Hepatic stellate cell (primary cell): Measurements from ENCODE around the gene SENP7.
"Not testable (repeated sequence)": the region's sequence is repeated elsewhere in the genome, so short reads cannot be mapped to it uniquely, and the experiment has no call there.

Source experiments
- DNase-seq: peaks from one replicate; pipeline ENCODE4 v3.0.0; 2011; ENCODE audit warnings: low spot score

SENP7 gene

DNA sequence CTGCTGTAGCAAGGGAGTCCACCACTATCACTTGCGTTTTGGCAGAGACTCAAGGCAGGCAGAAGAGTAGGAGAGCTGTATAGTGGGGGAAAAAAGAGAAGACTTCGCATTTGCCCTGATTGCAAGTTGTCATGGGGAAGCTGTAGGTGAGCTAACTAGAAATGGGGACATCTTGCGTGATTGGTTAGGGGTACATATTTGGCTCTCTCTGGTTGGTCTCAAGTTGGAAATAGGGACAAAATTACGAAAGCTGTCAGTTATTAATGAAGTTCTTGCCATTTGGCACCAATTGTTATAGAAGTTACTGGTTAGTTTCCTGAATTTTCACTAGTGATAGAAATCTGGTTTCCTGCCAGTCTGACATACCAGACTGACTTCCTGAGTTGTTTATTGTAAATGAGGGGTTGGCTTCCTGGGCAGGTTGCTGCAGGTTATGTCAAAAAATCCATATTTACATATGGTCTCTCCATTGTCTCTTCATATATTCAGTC, 8.2 kb upstream of the SENP7 start:
- no peak for DNase-seq

DNA sequence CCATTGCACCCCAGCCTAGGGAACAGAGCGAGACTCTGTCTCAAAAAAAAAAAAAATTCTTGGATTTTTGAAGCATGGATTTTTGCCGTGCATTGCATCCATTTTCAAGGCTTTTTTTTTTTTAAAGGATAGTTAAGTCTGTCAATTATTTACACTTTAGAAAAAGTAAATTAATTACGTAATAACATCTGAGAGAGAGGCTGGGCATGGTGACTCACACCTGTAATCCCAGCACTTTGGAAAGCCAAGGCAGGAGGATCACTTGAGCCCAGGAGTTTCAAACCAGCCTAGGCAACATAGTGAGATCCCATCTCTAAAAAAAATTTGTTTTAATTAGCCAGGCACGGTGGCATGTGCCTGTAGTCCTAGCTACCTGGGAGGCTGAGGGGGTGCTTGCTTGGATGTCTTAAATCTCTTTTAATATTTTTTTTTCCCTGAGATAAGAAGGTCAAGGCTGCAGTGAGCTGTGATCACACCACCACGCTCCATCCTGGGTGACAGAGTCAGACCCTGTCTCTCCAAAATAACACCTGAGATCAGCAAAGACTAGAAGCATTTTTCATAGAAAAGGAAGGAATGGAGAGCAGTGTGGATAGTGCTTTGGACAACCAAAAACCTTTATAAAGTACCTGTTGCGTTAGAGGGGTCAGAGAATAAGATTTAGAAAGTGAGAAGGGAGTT, 6.8 kb upstream of the SENP7 start:
- DNase-seq = no peak

DNA sequence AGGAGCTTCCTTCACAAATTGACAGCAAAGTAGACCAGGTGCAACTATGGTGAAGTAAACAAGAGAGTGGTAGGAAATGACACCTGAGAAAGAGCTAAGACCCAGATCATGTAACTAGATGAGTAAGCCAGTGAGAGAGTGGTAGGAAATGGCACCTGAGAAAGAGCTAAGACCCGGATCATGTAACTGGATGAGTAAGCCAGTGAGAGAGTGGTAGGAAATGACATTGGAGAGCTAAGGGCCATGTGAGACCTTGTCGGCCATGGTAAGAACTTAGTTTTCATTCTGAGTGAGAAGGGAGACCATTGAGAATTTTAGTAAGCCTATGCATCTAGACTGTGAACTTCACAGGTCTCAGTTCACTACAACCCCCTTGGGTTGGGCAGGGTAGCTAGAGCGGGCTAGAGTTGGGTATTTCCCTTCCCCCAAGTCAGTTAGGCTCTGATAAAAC, 5.4 kb upstream of the SENP7 start:
- no peak for DNase-seq

DNA sequence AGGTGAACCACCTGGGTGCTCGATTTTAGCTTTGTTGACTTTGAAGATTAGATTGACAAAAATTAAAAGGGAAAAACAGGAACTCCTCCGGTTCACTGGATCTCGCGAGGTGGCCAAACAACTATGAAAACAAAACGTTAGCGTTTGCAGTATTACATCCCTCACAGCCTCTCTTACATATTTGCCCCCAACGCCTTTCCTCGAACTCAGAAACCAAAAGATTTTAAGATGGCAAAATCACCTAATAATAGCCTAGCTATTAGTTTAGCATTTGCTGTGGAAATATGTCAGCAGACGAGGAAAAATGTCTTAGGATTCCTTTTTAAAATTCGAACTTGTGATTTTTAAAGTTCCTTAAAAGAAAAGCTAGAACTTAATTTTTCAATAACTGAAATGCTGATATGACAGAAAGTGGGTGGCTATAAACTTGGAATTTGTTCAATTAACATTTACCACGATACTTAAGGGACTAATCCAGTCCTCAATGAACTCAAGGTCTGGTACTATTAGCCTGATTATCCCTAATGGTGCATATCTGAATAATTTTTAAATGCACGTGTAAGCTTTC, 491 bp upstream of the SENP7 start:
- DNase-seq = peak; percentile 68

DNA sequence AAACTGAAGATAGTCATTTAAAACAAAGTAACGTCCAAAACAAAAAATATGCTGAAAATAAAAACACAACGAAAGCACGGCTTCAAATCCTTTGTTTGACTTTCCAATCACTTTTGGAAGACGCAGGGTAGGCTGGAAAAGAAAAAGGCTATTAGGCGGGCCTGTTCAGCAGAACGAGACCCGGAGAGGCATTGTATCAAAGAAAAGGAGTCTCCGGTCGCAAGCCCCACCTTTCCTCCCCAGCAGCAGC, 691 bp downstream of the SENP7 start:
- DNase-seq = no peak

DNA sequence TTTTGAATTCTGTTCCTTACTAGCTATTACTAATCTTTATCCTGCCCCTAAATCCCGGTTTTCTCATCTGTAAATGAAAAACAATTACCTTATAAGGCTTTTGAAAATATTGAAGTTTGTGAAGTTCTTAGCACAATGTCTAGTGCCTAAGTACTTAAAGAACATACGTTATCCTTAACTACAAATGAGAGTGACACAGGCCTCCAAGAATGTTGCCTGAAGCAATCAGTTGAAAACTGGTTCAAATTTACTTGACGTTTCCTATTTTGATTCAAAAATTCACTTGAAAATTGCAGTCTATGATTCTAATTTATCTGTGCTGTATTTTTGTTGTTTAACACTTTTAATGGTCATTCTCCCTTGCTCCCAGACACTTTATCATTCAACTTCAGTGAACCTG, 3.2 kb downstream of the SENP7 start:
- DNase-seq = no peak

DNA sequence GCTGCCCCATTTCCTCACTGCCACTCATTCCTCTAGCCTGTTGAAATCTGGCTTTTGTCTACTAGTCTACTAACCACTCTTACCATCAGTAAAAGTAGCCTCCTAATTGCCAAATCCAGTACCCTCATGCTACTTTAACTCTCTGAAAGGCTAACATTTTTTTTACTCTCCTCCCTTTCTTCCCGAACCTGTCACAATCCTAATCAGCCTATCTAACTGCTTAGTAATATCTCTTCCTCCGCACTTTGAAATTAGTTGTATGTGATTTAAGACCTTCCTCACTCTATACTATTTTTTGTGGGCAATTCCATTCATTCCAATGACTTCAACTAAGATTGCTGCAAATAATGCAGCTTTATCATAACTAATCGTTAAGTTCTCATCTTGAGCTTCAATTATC, 3.7 kb downstream of the SENP7 start:
- DNase-seq = no peak

DNA sequence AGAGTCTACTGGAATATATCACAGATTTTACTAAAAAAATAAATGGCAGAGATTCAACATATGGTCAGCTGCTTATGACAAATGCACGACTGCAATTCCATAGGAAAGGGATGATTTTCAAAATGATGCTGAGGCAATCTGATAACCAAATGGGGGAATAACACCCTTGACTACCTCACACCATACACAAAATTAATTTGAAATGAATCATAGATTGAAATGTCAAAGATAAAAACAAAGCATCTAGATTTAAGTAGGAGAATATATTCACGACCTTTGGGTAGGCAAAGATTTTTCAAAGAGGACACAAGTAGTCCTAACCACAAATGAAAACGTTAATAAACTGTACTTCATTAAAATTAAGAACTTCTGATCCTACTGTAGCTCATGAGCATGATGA, 11.2 kb downstream of the SENP7 start:
- DNase-seq = no peak

DNA sequence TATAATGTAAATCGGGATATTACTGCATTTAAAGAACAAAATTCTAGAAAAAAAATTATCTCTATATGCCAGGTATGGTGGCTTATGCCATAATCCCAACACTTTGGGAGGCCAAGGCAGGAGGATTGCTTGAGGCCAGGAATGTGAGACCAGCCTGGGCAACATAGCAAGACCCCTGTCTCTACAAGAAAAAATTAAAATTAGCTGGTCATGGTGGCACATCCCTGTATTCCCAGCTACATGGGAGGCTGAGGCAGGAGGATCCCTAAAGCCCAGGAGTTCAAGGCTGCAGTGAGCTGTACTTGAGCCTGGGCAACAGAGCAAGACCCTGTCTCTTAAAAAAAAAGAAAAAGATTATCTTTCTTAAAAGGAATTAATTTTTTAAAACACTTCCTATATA, 12.8 kb downstream of the SENP7 start:
- DNase-seq = no peak

DNA sequence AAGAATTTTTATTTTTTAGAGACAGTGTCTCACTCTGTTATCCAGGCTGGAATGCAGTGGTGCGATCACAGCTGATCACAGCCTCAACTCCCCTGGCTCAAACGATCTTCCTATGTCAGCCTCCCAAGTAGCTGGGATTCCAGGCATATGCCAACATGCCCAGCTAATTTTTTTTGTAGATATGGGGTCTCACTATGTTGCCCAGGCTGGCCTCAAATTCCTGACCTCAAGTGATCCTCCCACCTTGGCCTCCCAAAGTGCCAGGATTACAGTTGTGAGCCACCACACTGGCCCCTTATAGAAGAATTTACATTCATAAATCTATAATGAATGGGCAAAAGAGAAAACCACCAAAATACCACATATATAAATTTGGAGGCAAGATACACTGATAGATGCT, 15.2 kb downstream of the SENP7 start:
- no peak for DNase-seq

DNA sequence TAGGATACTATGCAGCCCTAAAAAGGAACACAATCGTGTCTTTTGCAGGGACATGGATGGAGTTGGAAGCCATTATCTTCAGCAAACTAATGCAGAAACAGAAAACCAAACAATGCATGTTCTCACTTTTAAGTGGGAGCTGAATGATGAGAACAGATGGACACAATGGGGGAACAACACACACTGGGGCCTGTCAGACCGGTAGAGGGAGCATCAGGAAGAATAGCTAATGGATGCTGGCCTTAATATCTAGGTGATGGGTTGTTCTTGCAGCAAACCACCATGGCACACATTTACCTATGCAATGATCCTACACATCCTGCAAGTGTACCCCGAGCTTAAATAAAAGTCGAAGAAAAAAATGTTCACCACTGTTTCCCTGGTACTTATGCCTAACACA, 17.5 kb downstream of the SENP7 start:
- DNase-seq = no peak

DNA sequence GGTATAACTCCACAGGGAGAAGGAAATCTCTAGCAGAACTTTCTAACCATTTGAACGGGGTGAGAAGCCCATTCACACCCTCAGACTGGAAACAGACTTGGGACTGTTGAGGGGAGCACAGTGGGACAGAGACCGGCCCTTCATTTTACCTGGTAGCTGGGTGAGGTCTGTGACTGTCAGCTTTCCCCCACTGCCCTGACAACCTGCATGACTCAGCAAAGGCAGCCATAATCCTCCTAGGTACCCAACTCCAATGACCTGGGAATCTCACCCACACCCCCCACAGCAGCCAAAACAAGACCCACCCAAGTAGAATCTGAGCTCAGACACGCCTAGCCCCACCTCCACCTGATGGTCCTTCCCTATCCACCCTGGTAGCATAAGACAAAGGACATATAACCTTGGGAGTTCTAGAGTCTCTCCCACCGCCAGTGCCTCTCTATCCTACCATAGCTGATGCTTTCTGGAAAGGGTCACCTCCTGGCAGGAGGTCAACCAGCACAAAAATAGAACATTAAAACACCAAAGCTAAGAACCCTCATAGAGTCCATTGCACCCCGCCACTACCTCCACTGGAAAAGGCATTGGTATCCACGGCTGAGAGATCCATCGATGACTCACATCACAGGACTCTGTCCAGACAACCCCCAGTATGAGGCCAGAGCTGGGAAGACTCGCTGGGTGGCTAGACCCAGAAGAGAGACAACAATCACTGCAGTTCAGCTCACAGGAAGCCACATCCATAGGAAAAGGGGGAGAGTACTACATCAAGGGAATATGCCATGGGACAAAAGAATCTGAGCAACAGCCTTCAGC, 28.0 kb downstream of the SENP7 start:
- DNase-seq = peak; percentile 35

DNA sequence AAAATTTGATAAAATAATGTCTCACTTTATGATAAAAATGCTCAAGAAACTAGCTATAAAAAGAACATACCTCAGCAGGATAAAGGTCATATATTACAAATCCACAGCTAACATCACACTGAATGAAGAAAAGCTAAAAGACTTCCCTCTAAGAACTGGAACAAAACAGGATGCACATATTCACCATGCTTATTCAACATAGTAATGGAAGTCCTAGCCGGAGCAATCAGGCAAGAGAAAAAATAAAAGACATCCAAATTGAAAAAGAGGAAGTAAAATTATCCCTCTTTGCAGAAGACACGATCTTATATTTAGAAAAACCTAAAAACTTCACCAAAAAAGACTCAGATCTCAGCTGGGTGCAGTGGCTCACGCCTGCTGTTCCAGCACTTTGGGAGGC, 34.0 kb downstream of the SENP7 start:
- DNase-seq = no peak

DNA sequence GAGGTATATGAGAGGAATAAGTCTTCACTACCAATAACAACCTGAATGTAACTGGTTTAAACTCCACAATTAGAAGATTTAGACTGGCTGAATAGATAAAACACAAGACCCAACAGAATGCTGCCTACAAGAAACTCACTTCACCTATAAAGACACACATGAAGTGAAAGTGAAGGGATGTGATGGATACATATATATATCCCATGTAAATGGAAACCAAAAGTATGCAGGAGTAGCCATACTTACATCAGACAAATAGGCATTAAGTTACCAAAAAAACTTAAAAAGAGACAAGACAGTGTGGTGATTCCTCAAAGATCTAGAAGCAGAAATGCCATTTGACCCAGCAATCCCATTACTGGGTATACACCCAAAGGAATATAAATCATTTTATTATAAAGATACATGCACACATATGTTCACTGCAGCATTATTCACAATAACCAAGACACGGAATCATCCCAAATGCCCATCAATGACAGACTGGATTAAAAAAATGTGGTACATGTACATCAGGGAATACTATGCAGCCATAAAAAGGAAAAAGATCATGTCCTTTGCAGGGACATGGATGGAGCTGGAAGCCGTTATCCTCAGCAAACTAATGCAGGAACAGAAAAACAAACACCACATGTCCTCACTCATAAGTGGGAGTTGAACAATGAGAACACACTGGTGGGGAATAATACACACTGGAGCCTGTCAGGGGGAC, 38.0 kb downstream of the SENP7 start:
- not testable (repeated sequence) for DNase-seq

DNA sequence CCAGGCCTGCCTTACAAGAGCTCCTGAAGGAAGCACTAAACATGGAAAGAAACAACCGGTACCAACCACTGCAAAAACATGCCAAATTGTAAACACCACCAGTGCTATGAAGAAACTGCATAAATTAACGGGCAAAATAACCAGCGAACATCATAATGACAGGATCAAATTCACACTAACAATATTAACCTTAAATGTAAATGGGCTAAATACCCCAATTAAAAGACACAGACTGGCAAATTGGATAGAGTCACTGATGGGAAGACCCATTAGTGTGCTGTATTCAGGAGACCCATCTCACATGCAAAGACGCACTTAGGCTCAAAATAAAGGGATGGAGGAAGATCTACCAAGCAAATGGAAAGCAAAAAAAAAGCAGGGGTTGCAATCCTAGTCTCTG, 44.3 kb downstream of the SENP7 start:
- DNase-seq = not testable (repeated sequence)

DNA sequence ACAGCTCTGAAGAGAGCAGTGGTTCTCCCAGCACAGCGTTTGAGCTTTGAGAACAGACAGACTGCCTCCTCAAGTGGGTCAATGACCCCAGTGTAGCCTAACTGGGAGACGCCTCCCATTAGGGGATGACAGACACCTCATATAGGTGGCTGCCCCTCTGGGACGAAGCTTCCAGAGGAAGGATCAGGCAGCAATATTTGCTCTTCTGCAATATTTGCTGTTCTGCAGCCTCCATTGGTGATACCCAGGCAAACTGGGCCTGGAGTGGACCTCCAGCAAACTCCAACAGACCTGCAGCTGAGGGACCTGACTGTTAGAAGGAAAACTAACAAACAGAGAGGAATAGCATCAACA, 45.7 kb downstream of the SENP7 start:
- DNase-seq = not testable (repeated sequence)

DNA sequence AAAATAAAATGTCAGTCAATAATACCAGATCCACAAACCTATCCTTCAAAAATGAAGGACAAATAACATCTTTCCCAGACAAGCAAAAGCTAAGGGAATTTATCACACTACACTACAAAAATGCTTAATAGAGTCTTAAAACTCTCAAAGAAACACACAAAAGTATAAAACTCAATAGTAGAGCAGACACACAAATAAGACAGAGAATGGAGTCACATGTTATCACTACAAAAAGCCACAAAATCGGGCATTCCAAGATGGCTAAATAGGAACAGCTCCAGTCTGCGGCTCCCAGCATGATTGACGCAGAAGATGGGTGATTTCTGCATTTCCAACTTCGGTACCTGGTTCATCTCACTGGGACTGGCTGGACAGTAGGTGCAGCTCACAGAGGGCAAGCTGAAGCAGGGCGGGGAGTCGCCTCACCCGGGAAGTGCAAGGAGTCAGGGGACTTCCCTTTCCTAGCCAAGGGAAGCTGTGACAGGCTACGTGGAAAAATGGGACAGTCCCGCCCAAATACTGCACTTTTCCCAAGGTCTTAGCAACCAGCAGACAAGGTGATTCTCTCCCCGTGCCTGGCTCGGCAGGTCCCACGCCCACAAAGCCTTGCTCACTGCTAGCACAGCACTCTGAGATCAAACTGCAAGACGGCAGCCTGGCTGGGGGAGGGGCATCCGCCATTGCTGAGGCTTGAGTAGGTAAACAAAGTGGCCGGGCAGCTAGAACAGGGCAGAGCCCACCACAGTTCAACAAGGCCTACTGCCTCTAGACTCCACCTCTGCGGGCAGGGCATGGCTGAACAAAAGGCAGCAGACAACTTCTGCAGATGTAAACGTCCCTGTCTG, 46.3 kb downstream of the SENP7 start:
- DNase-seq = no peak

DNA sequence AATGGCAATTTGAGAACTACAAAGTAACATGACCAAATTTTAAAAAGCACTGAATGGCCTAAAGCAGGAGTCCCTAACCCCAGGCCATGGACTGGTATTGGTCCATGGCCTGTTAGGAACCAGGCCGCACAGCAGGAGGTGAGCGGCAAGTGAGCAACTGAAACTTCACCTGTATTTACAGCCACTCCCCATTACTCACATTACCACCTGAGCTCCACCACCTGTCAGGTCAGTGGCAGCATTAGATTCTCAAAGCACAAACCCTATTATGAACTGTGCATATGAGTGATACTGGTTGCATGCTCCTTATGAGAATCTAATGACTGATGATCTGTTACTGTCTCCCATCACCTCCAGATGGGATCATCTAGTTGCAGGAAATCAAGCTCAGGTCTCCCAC, 48.8 kb downstream of the SENP7 start:
- DNase-seq = no peak

DNA sequence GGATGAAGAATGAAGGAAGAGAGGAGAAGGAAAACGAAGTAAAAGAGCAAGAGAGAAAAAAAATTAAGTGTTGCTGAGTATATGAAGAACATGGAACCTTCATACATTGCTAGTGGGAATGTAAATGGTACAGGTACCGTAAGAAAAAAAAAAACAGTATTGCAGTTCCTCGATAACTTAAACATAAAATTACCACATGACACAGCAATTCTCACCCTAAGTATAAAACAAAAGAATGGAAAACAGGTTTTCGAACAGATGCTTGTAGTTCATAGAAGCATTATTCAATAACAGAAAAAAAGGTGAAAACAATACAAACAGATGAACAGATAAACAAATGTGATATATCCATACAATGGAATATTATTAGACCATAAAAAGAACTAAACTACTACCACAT, 51.6 kb downstream of the SENP7 start:
- DNase-seq = no peak

DNA sequence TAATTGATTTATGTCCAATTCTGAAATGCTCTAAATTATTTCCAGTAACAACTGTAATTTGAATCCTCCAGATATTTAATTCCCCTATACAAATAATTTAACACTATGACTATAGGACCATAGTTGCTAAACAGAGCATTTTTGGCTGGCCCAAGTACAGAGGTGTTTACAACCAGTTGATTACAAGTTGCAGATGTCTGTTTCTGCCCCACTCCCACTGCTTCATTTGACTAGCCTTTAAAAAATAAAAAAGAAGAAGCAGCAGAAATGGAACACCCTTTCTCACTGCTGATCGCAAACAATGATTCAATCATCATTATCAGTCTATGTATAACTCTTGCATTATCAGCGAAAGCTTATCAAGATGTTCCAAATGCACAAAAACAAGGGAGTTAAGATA, 54.6 kb downstream of the SENP7 start:
- no peak for DNase-seq

DNA sequence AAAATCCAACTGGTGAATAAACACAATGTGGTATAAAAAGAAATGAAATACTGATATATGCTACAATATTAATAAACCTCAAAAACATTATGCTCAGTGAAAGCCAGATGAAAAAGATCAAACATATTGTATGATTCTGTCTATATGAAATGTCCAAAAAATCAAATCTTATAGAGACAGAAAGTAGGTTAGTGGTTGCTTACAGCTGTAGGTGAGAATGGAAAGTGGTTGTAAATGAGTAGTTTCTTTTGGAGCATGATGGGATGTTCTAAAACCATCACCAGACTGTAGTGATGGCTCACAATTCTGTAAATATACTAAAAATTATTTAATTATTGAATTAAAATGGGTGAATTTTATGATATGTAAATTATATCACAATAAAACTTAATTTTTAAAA, 58.4 kb downstream of the SENP7 start:
- no peak for DNase-seq

DNA sequence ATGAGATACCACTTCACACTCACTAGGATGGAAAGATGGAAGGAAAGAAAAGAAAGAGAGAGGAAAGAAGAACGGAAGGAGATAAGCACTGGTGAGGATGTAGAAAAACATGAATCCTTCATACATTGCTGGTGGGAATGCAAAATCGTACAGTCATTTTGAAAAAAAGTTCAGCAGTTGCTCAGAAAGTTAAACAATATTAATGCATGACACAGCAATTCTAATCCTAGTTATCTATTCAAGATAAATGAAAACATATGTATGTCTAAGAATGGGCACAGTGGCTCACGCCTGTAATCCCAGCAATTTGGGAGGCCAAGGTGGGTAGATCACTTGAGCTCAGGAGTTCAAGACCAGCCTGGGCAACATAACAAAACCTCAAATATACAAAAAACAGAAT, 59.1 kb downstream of the SENP7 start:
- DNase-seq = no peak
